CD4-positive, alpha-beta T cell treated with Interleukin-15 for 4 hours (primary cell): Measurements from ENCODE around the gene C3orf52.

Experiments used
- DNase-seq: peaks from one replicate; pipeline ENCODE4 v3.0.0-alpha.2; 2020; ENCODE audit warnings: low spot score

Gene C3orf52

GRCh38 chr3:112119962-112120836, 34.0 kb downstream of the C3orf52 start:
- DNase-seq: no peak

- no peak for DNase-seq
Measured at GRCh38 chr3:112121577-112122547, 35.7 kb downstream of the C3orf52 start.

DNA sequence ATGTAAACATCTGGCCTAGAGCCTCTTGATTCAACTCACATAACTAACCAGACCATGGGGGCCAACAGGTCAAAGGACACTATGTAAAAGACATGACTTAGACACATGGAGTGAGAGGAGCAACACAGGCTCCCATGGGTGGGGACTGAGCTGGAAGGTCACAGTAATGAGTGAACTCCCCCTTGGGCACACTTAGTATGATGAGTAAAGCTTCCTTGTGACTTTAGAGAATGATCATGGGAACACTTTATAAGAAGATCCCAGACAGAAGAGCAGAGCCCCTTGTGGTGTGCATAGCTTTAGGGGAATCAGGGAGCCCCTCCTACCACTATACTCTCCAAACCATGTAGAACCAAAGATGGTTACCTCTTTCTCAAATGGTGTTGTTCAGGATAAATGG, 36.7 kb downstream of the C3orf52 start:
- no peak for DNase-seq

DNA sequence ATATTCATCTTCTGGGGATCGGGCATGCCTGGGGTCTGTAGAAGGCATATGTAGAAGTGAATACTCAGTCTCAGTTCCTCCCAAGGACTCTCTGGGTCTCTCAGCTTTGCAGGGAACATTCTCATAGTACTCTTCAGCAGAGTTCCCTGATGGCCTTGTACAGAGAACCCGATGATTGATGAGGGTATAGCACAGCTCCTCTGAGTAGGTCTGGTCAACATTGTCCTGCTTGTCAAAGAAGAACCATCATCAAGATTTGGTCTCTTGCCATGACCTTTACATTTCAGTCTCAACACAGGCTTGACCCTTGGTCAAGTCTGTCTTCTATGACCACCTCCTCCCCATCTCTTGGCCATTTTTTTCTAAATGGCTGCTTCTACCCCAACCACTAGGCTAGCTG, 37.4 kb downstream of the C3orf52 start:
- no peak for DNase-seq

GRCh38 chr3:112124907-112125607, 38.9 kb downstream of the C3orf52 start:
- no peak for DNase-seq

DNA sequence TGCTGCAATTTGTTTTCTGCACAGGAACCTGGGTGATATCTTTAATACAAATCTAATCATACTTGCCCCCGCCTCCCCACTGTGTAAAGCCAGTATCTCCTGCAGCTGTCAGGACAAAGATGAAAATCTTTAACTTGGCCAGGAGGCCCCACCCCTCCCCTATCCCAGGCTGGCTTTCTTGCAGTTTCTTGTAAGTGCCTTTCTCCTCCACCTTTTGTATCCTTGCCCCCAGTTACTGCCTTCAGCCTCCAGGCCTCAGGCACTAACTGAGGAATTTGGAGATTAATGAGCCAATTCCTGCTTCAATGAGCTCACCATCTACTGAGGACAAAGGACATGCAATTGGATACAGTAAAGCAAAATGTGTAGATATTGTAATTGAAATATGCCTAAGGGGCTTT, 40.3 kb downstream of the C3orf52 start:
- no peak for DNase-seq

- DNase-seq: no peak
Measured at GRCh38 chr3:112127522-112128494, 41.6 kb downstream of the C3orf52 start.

DNA sequence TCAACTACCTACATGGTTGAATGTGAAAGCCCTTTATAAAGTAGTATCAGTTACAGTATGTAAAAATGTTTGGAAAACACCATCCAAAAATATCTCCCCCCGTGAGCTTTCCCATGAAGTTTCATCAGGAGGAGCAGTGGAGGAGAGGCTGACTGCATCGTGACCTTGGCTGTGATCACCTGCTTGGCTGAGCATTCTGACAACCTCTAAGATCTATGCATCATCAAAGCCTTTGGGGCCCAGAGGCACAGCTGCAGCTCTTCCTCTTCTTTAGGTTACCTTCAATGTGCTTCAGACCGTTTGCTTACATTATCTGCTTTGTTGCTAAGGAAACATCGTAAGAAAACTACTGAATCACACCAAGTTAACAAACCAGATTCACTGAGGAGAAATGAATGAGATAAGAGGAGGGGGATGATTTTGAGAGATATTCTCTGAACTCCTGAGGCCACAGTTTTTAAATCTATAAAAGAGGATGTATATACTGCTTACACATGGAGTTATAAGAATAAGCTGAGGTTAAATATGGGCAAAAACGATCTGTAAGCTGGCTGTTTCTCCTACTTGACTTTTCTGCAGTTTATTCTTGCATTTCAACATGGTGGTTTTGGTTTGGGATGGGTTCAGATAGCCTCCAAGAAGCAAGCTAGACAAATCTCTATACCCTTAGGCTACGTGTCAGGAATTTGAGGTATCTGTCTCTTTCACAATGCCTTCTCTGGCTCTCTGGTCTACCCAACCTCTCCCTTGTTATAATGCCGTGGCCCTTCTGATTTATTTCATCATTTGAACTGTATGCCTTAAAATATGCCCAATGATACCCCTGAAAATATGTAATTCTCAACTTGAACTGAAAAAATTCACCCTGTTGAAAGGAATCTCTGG, 42.9 kb downstream of the C3orf52 start:
- DNase-seq: peak; percentile 81

DNA sequence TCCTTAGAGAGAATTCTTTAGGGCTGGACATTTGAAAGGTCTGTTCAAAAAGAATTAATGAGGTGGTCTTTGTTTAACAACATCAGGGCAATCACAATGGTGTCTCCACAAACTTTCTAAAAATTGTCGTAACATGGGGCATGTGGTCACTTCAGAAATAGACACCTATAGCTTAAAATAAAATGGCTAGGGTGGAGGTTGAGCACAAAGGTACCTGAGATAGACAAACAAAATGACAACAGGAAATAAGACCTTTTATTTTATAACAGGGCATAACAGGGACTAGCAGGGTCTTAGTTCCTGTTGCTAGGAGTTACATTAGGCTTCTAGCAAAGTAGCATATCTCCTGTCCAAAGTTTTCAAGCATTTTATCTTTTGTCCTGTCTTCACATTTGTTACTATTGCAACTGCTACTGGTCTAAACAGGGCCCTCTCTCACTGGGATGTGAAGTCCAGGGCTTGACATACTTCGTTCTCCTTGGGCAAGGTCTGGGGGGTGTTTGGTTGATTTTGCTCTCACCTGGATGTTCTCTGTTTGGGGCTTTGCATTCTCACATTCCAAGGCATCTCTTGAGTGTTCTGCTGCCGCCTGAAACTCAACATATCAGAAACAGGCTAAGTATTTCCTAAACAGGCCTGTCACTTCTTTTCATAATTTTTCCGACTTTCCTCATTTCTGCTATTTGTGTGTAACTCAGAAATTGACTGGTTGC, 43.9 kb downstream of the C3orf52 start:
- DNase-seq: no peak

GRCh38 chr3:112130638-112130993, 44.4 kb downstream of the C3orf52 start:
- no peak for DNase-seq

GRCh38 chr3:112131111-112131510, 44.9 kb downstream of the C3orf52 start:
- no peak for DNase-seq

DNA sequence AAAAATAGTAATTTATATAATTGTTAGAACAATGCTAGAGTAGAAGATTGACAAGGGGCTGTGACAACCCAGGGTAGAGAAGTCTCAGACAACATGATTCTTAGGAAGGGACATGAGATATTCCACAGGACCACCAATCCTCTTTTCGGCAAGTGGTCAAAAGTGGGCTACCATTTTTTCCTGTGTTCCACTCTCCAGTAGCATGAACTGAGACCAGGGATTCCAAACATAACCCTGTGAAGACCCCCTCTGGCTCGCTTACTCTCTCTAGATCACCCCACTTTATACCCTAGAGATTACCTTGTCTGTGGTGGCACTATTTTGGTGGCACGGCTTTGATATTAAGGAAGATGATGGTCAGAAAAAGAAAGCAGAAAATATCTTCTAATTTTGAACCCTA, 45.9 kb downstream of the C3orf52 start:
- DNase-seq: no peak

- DNase-seq: no peak
Measured at GRCh38 chr3:112132554-112132953, 46.4 kb downstream of the C3orf52 start.

DNA sequence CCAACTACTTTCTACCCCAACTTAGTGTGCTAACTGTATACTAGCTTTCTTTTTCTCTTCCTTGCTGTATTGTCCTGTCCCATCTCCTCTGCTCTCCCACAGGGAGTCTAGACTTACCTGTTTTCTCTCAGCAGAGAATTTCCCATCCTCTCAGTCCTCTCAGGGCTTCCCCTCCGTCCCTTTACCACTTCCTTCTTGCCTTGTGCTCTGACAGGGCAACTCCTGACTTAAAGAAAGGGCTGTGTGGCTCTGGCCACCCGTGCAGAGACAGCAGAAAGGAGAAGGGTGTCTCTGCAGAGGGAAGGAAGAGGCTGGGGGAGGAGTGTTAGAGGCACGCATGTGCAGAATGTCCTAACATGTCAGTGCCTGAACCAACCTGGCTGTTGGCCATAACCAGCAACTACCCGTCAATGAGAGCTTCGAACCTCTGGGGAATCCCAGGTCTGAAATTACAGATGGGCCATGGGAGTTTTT, 46.8 kb downstream of the C3orf52 start, which contains the start of gene GCSAM:
GCSAM (minus strand) TSS at position 274 of the 474 bp plus-strand sequence; CDS start at position 146, 128 bp downstream.
- DNase-seq: peak; percentile 85

GRCh38 chr3:112133626-112134334, 47.6 kb downstream of the C3orf52 start:
- DNase-seq: no peak

- DNase-seq: peak; percentile 73
Measured at GRCh38 chr3:112134335-112135124, 48.3 kb downstream of the C3orf52 start.

DNA sequence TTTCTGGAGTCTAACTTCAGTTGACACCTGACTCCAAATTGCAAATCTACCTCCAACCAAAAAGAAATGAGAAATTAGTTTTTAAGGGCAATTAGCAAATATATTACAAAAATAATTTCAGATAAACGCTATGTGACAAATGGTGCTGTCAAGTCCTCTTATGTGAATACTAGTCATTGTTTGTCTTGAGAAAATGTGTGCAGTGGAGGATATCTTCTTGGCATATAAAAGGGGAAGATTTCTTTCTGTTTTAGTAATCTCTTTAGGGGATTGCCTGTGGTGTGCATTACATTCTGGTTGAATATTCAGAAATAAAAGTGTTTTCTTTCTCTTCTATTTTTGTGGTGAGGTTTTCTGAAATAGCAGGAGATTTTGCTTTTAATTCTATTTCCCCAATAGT, 49.9 kb downstream of the C3orf52 start:
- DNase-seq: no peak
